MM.1S (cell line): ENCODE measurements around the gene KCNQ1.

ENCODE experiments used
- DNase-seq: peaks from one replicate; pipeline ENCODE4 v3.0.0-alpha.2; 2015
- H2AFZ ChIP-seq: fragments of 300-600 bp; sonication (generic); 2 replicates; pipeline ENCODE4 v1.6.0; 2016; ENCODE audit warnings: antibody characterized with exemption, low read length
- H3F3A ChIP-seq: fragments of 300-600 bp; sonication (generic); 2 replicates; pipeline ENCODE4 v1.6.1; 2016; ENCODE audit warnings: mild to moderate bottlenecking, antibody characterized with exemption, low read length, moderate library complexity, mixed read lengths; ENCODE audit not compliant: insufficient read depth
- H3K27ac ChIP-seq: fragments of 300-600 bp; sonication (generic); 2 replicates; pipeline ENCODE4 v1.5.1; 2016; ENCODE audit warnings: mild to moderate bottlenecking, low read length
- H3K27me3 ChIP-seq: fragments of 300-600 bp; sonication (generic); replicated peaks from 2 replicates; pipeline ENCODE4 v1.6.0; 2016; ENCODE audit warnings: low read length; ENCODE audit not compliant: insufficient read depth
- H3K36me3 ChIP-seq: fragments of 300-600 bp; sonication (generic); replicated peaks from 2 replicates; pipeline ENCODE4 v1.6.1; 2016; ENCODE audit warnings: mild to moderate bottlenecking, low read length, mixed read lengths; ENCODE audit not compliant: insufficient read depth
- H3K4me1 ChIP-seq: fragments of 300-600 bp; sonication (generic); 2 replicates; pipeline ENCODE4 v1.6.1; 2016; ENCODE audit warnings: low read length, mixed read lengths
- H3K4me2 ChIP-seq: fragments of 300-600 bp; sonication (generic); 2 replicates; pipeline ENCODE4 v1.6.0; 2016; ENCODE audit warnings: low read depth, low read length
- H3K4me3 ChIP-seq: fragments of 300-600 bp; sonication (generic); 2 replicates; pipeline ENCODE4 v1.5.1; 2016; ENCODE audit warnings: low read length, mixed read lengths
- H3K79me2 ChIP-seq: fragments of 300-600 bp; sonication (generic); 2 replicates; pipeline ENCODE4 v1.6.1; 2016; ENCODE audit warnings: mixed run types, low read length, mixed read lengths
- H3K9ac ChIP-seq: fragments of 300-600 bp; sonication (generic); 2 replicates; pipeline ENCODE4 v1.6.1; 2016; ENCODE audit warnings: low read length, mixed read lengths
- H3K9me2 ChIP-seq: fragments of 300-600 bp; sonication (generic); replicated peaks from 2 replicates; pipeline ENCODE4 v1.6.1; 2016; ENCODE audit warnings: mild to moderate bottlenecking, low read length, mixed read lengths; ENCODE audit not compliant: insufficient read depth
- H3K9me3 ChIP-seq: fragments of 300-600 bp; sonication (generic); replicated peaks from 2 replicates; pipeline ENCODE4 v1.6.1; 2016; ENCODE audit warnings: mild to moderate bottlenecking, low read length, mixed read lengths; ENCODE audit not compliant: insufficient read depth
- H4K20me1 ChIP-seq: fragments of 300-600 bp; sonication (generic); 2 replicates; pipeline ENCODE4 v1.6.1; 2016; ENCODE audit warnings: mild to moderate bottlenecking, low read length, moderate library complexity, mixed read lengths; ENCODE audit not compliant: insufficient read depth
- CTCF ChIP-seq: fragments of 300-600 bp; sonication (generic); IDR thresholded peaks from 2 replicates; pipeline ENCODE4 v1.5.1; 2016; ENCODE audit warnings: antibody characterized with exemption, low read length, mixed read lengths
- EZH2 ChIP-seq: fragments of 300-600 bp; sonication (generic); optimal IDR thresholded peaks from 2 replicates; pipeline ENCODE3; 2017; ENCODE audit warnings: low read depth, mild to moderate bottlenecking, antibody characterized with exemption, low read length, mixed read lengths
- EZH2phosphoT487 ChIP-seq: fragments of 300-600 bp; sonication (generic); IDR thresholded peaks from 2 replicates; pipeline ENCODE4 v1.6.1; 2018; ENCODE audit warnings: antibody characterized with exemption, low read length

The KCNQ1 gene

GRCh38 chr11:2759228-2760195 lies 314.7 kb downstream of the KCNQ1 start:
- no peak overlapping the region for H2AFZ ChIP-seq
- no peak overlapping the region for H3K4me3 ChIP-seq
- H3F3A ChIP-seq: no peaks in the 10 kb centered on the region
- no peaks in the 10 kb centered on the region for H3K9me3 ChIP-seq
- peaks cover 5% of the 10 kb centered on the region for H3K4me1 ChIP-seq
- TF ChIP-seq EZH2phosphoT487 (no peak), EZH2 (no peak), CTCF (no peak)
- no peak for DNase-seq
- no peak overlapping the region for H3K27ac ChIP-seq
- H3K9ac ChIP-seq: no peak overlapping the region
- no peaks in the 10 kb centered on the region for H3K79me2 ChIP-seq
- H3K9me2 ChIP-seq: no peaks in the 10 kb centered on the region
- H3K4me2 ChIP-seq: no peak overlapping the region
- H3K36me3 ChIP-seq: no peaks in the 10 kb centered on the region
- no peaks in the 10 kb centered on the region for H4K20me1 ChIP-seq
- H3K27me3 ChIP-seq: no peaks in the 10 kb centered on the region

DNA sequence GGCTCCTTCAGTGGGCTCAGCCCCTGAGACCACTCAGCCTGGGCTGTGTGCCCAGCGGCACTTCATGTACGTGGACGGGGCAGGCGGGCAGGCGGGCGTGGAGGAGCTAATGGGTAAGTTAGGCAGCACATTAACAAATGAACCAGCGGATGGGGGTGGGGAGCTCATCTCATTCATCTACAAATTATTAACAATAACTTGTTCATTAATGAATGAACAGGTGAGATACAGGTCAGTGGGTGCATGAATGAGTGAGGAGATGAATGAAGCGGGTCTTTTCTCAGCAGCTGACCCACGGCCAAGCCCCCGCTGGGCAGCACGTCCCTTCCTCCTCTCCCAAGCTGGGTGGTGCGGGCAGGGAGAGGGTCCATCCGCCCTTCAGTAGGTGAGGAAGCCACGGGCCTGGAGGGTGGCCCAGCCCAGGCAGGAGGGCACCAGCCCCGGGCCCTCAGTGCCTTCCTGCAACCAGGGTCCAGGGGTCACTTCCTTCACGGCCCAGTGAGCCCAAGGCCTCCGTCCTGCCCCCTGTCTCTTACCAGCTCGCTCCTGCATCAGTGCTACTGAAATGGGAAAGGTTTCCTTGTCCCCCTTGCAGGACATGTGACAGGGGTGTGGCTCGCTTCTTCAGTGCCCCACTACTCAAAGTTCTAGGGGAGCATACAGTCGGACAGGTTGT lies 315.5 kb downstream of the KCNQ1 start:
- Histone ChIP-seq H3K9me3 (no peaks in the 10 kb centered on the region), H3K36me3 (no peaks in the 10 kb centered on the region), H3K27ac (no peak overlapping the region), H3K4me2 (no peak overlapping the region), H3K27me3 (no peaks in the 10 kb centered on the region), H4K20me1 (no peaks in the 10 kb centered on the region), H2AFZ (no peak overlapping the region), H3K4me1 (peaks cover 11% of the 10 kb centered on the region), H3K4me3 (no peak overlapping the region), H3K9ac (no peak overlapping the region), H3K9me2 (no peaks in the 10 kb centered on the region), H3F3A (no peaks in the 10 kb centered on the region), H3K79me2 (no peaks in the 10 kb centered on the region)
- TF ChIP-seq CTCF: no peak
- no peak for TF ChIP-seq EZH2phosphoT487
- no peak for TF ChIP-seq EZH2
- no peak for DNase-seq

- TF ChIP-seq EZH2 (no peak), CTCF (no peak), EZH2phosphoT487 (no peak)
- Histone ChIP-seq H3K9me3 (no peaks in the 10 kb centered on the region), H3K27me3 (no peaks in the 10 kb centered on the region), H3K4me3 (no peak overlapping the region), H3K9me2 (no peaks in the 10 kb centered on the region), H3K4me1 (peaks cover 11% of the 10 kb centered on the region), H4K20me1 (no peaks in the 10 kb centered on the region), H2AFZ (no peak overlapping the region), H3K9ac (no peak overlapping the region), H3F3A (no peaks in the 10 kb centered on the region), H3K4me2 (no peak overlapping the region), H3K27ac (no peak overlapping the region), H3K79me2 (no peaks in the 10 kb centered on the region), H3K36me3 (no peaks in the 10 kb centered on the region)
- DNase-seq: no peak
Observed at GRCh38 chr11:2761131-2762030, 316.6 kb downstream of the KCNQ1 start.
